HepG2 (cell line): Measurements from ENCODE around the gene CCDC121. TPM values are rescaled to one million over a fixed set of nuclear protein-coding genes. Genes with fewer than 3 reads are reported as not detected.

Experiments used
- CAMTA2 ChIP-seq: sonication (generic); formaldehyde crosslinking; IDR thresholded peaks from 2 replicates; pipeline ENCODE4 v1.4.0; 2020; ENCODE audit warnings: mild to moderate bottlenecking, missing genetic modification reagents, borderline replicate concordance
- FOSL1 ChIP-seq: sonication (generic); formaldehyde crosslinking; IDR thresholded peaks from 2 replicates; pipeline ENCODE4 v1.9.0; 2021; ENCODE audit warnings: missing genetic modification reagents, borderline replicate concordance
- FOXO4 ChIP-seq: sonication (generic); formaldehyde crosslinking; conservative IDR thresholded peaks from 2 replicates; pipeline ENCODE4 v1.8.1; 2023; ENCODE audit warnings: missing genetic modification reagents
- GABPB1 ChIP-seq: IDR thresholded peaks from 2 replicates; pipeline ENCODE4 v1.6.1; 2016; ENCODE audit warnings: mild to moderate bottlenecking, missing genetic modification reagents, moderate library complexity, missing compliant biosample characterization
- GLMP ChIP-seq: sonication (generic); formaldehyde crosslinking; IDR thresholded peaks from 2 replicates; pipeline ENCODE4 v1.9.0; 2021; ENCODE audit warnings: missing genetic modification reagents, mild to moderate bottlenecking, borderline replicate concordance
- KDM3A ChIP-seq: IDR thresholded peaks from 2 replicates; pipeline ENCODE4 v1.6.1; 2018; ENCODE audit warnings: low read depth, missing compliant biosample characterization
- KLF15 ChIP-seq: sonication (generic); formaldehyde crosslinking; IDR thresholded peaks from 2 replicates; pipeline ENCODE4 v1.8.1; 2023; ENCODE audit warnings: borderline replicate concordance, mild to moderate bottlenecking, inconsistent platforms, missing genetic modification reagents, mixed read lengths
- NFE2L1 ChIP-seq: sonication (generic); formaldehyde crosslinking; IDR thresholded peaks from 2 replicates; pipeline ENCODE4 v1.4.0; 2020; ENCODE audit warnings: missing genetic modification reagents, mild to moderate bottlenecking, borderline replicate concordance
- PHF5A ChIP-seq: IDR thresholded peaks from one replicate; pipeline ENCODE4 v1.6.1; 2018; ENCODE audit warnings: low read depth, missing genetic modification reagents; ENCODE audit not compliant: unreplicated experiment
- SNAPC2 ChIP-seq: sonication (generic); formaldehyde crosslinking; IDR thresholded peaks from 2 replicates; pipeline ENCODE4 v1.8.1; 2022; ENCODE audit warnings: mild to moderate bottlenecking, missing genetic modification reagents
- SOX6 ChIP-seq, 2 experiments: fragments of 450-650 bp in 1 of 2; sonication (generic) in 1 of 2; formaldehyde crosslinking in 1 of 2; IDR thresholded peaks; 2 replicates each; pipeline versions ENCODE4 v1.4.0 to v1.6.1; 2017 to 2020; ENCODE audit warnings: antibody characterized with exemption in 1 of 2, mild to moderate bottlenecking in 1 of 2, missing genetic modification reagents in 1 of 2
- STAG1 ChIP-seq: sonication (generic); formaldehyde crosslinking; IDR thresholded peaks from 2 replicates; pipeline ENCODE4 v1.4.0; 2020; ENCODE audit warnings: missing genetic modification reagents
- TBL1XR1 ChIP-seq: fragments of 150-350 bp; IDR thresholded peaks from 2 replicates; pipeline ENCODE4 v1.6.1; 2014; ENCODE audit warnings: borderline replicate concordance, low read length; ENCODE audit not compliant: partially characterized antibody
- XRCC5 ChIP-seq: fragments of 200-400 bp; formaldehyde crosslinking; optimal IDR thresholded peaks from 2 replicates; pipeline ENCODE3; 2017; ENCODE audit warnings: mild to moderate bottlenecking, low read length
- ZNF10 ChIP-seq: sonication (generic); formaldehyde crosslinking; IDR thresholded peaks from 2 replicates; pipeline ENCODE4 v1.4.0; 2020; ENCODE audit warnings: mild to moderate bottlenecking, low read depth, missing genetic modification reagents, borderline replicate concordance
- ZNF224 ChIP-seq: sonication (generic); formaldehyde crosslinking; IDR thresholded peaks from 2 replicates; pipeline ENCODE4 v1.5.0; 2020; ENCODE audit warnings: mild to moderate bottlenecking, missing genetic modification reagents
- ZNF512 ChIP-seq: sonication (generic); formaldehyde crosslinking; IDR thresholded peaks from 2 replicates; pipeline ENCODE4 v1.4.0; 2020; ENCODE audit warnings: mild to moderate bottlenecking, missing genetic modification reagents
- ZNF619 ChIP-seq: sonication (generic); formaldehyde crosslinking; IDR thresholded peaks from 2 replicates; pipeline ENCODE4 v1.4.0; 2020; ENCODE audit warnings: mild to moderate bottlenecking, missing genetic modification reagents
- polyA plus RNA-seq, 8 experiments: library from polyadenylated mRNA; depleted of rRNA in 3 of 8; stranded (reverse) in 7 of 8; unstranded in 1 of 8; fragments of >200 nt; fragmentation: Illumina TruSeq in 4 of 8; extraction: Trizol in 4 of 8; gene quantifications; 2 replicates each; pipeline versions ENCODE4 v1.2.1 to v1.2.3, GENCODE V29; 2011 to 2016; ENCODE audit warnings: low read depth in 4 of 8, missing spikeins in 1 of 8, mixed read lengths in 1 of 8; ENCODE audit not compliant: insufficient read depth in 1 of 8
- total RNA-seq, 5 experiments: library from RNA; depleted of rRNA; stranded (reverse); fragments of >200 nt; fragmentation: Illumina TruSeq; extraction: Trizol; gene quantifications; 2 replicates each; pipeline ENCODE4 v1.2.3, GENCODE V29; 2016; ENCODE audit warnings: low read depth in 1 of 5
- TF ChIP-seq, protein P1 (sequence below): sonication (generic); formaldehyde crosslinking; IDR thresholded peaks from 2 replicates; pipeline ENCODE4 v1.4.0; 2020; ENCODE audit warnings: missing genetic modification reagents, borderline replicate concordance

Gene CCDC121
- total and polyA plus RNA-seq, 2 of the 13 experiments (the other 11 are each of a cell fraction or from before 2014, with no cell fraction given), result 1.9 to 3.0 TPM

DNA sequence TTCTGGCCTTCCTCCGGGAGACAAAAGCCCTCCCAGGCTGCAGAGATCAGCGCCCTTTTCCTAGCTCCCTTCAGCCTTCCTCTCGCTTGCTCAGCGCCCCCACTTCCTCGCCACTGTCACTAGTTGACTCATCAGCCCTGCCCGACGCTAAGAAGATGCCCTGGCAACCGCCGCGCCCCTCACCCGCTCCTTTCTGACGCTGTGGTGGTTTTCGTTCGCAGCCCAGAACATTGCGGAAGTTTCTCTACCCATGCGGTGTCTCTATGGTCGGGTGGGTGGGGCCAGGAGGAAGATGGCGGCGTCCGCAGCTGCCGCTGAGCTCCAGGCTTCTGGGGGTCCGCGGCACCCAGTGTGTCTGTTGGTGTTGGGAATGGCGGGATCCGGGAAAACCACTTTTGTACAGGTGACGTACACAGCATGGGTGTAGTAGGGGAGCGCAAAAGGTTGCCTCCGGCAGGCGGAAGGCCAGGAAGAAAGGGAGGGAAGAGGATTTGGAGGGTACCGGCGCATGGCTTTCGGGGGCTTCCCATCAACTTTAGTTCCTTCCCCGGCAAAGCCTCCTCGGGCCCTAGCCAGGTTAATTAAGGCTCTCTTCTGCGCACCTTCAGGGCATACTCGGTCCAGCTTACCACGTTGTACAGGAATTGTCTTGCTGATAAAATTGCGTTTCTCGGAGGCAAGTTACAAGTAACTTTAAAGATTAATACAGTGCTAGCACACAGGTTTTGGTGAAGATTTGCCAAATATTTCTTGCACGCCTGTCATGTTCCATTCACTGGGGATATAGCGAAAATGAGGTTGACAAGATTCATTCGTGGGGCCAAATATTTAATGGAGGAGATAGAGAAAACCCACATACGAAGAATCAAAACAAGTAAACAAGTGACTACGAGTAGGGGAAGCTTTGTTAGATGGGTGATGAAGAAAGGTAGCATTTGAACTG lies at the start of gene CCDC121, which contains the start of gene GPN1 (continued):
- TF ChIP-seq GLMP (CRISPR knock-in tag), result no peak
- peak; percentile 42; the same call in 1 of the 2 replicates for TF ChIP-seq CAMTA2 (CRISPR knock-in tag)
- no peak for TF ChIP-seq FOXO4
- TF ChIP-seq ZNF224 (CRISPR knock-in tag), result no peak
- peak; percentile 36; the same call in 1 of the 2 replicates for TF ChIP-seq ZNF619
- TF ChIP-seq KLF15 (CRISPR knock-in tag), result no peak; the same call in 1 of the 2 replicates
- TF ChIP-seq ZNF512, result no peak
- TF ChIP-seq NFE2L1 (CRISPR knock-in tag), result no peak
- peak; percentile 56 for TF ChIP-seq TBL1XR1
- TF ChIP-seq SOX6 (IDR thresholded peaks at IDR 0.05), result no peak
- peak; percentile 64 for TF ChIP-seq SOX6 (CRISPR knock-in tag; IDR thresholded peaks at IDR 0.05)
- TF ChIP-seq STAG1 (CRISPR knock-in tag), result peak; percentile 45
- TF ChIP-seq SNAPC2 (CRISPR knock-in tag), result no peak; the same call in 1 of the 2 replicates
- TF ChIP-seq PHF5A (CRISPR knock-in tag), result peak; percentile 75
- peak; percentile 80 for TF ChIP-seq KDM3A
- TF ChIP-seq FOSL1 (CRISPR knock-in tag), result no peak
- peak; percentile 87 for TF ChIP-seq XRCC5
- TF ChIP-seq ZNF10 (CRISPR knock-in tag), result no peak
- peak; percentile 98 for TF ChIP-seq GABPB1
- TF ChIP-seq, protein P1, sequence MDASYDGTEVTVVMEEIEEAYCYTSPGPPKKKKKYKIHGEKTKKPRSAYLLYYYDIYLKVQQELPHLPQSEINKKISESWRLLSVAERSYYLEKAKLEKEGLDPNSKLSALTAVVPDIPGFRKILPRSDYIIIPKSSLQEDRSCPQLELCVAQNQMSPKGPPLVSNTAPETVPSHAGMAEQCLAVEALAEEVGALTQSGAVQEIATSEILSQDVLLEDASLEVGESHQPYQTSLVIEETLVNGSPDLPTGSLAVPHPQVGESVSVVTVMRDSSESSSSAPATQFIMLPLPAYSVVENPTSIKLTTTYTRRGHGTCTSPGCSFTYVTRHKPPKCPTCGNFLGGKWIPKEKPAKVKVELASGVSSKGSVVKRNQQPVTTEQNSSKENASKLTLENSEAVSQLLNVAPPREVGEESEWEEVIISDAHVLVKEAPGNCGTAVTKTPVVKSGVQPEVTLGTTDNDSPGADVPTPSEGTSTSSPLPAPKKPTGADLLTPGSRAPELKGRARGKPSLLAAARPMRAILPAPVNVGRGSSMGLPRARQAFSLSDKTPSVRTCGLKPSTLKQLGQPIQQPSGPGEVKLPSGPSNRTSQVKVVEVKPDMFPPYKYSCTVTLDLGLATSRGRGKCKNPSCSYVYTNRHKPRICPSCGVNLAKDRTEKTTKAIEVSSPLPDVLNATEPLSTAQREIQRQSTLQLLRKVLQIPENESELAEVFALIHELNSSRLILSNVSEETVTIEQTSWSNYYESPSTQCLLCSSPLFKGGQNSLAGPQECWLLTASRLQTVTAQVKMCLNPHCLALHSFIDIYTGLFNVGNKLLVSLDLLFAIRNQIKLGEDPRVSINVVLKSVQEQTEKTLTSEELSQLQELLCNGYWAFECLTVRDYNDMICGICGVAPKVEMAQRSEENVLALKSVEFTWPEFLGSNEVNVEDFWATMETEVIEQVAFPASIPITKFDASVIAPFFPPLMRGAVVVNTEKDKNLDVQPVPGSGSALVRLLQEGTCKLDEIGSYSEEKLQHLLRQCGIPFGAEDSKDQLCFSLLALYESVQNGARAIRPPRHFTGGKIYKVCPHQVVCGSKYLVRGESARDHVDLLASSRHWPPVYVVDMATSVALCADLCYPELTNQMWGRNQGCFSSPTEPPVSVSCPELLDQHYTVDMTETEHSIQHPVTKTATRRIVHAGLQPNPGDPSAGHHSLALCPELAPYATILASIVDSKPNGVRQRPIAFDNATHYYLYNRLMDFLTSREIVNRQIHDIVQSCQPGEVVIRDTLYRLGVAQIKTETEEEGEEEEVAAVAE (CRISPR knock-in tag), result peak; percentile 82
